CD4-positive, alpha-beta T cell treated with Interleukin-12 subunit alpha and Interleukin-12 subunit beta, for 1 hour (primary cell): ENCODE data around the gene PRICKLE1.
A peak's percentile ranks its signal among the peaks of the same experiment; 100 is the strongest.

Experiments
- DNase-seq: peaks from one replicate; pipeline ENCODE4 v3.0.0-alpha.2; 2020

PRICKLE1 gene

DNA sequence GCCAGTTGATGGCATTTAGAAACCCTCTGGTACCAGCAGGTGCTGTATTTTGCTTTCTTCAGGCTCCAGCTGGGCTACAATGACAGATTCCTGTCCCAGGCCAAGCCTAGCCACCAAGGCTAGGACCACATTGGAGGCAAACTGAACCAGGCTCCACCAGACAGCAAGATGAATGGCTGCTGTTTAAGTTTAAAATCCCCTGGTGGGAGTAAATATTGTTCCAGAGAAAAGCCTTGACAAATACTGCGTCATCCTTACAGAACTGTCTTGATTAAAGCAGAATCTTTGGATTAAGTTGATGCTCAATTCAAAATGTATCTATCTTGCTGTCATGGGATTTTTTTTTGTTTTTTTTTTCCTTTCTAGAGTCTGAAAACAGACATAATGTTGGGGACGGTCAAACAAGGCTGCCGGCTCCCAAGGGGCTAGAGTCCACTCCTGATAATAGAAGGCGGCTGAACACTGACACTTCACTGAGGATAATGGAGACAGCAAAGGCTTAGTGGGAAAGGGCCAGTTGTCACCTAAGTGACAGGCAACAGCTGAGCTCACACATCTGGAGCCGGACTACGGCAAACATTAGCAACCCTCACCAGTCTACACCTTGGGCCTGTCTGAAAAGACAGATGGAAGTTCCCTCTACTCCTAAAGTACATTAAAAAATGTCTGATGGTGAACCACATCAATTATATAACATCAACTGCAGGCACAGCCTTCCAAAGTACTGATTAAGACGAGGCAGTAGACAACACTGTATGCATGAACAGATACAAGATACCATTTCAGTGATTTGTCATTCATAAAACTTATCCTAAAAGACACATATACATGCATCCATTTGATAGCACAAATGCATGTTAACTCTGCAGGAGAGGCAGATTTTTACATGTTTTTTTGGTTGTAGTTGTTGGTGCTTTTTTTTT, 1.7 kb downstream of the PRICKLE1 start:
- DNase-seq = no peak

DNA sequence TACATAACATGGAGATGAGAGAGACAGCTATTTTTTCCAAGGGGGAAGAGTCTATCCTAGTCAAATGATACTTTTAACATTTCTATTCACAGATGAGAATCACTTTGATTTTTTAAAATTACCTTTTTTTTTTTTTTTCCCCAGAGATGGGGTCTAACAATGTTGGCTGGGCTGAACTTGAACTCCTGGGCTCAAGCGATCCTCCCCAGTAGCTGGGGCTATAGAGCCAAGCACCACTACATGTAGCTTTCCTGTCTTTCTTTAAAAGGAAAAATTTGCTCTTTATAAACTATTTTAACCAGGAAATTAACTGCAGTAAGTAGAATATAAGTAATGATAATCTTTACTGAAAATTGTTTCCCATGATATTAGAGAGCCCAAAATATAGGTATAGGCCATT, 3.3 kb downstream of the PRICKLE1 start:
- DNase-seq = no peak

DNA sequence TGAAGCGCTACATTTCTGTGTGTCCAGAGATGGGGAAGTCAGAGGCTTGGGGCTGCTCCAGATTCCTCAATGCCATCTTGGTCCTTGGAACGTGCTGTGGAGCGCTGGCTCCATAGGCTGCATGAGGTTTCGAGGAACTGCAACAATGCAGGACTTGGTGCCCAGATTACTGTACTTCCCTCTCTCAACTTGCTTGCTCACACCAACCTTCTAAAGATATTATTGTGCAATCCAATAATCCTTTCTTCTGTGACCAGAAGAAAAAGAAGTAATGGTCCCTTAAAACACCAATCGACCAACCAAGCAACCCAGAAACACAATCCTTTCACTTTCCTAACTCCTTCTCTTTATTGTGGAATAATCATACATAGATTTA, 3.7 kb downstream of the PRICKLE1 start:
- no peak for DNase-seq

DNA sequence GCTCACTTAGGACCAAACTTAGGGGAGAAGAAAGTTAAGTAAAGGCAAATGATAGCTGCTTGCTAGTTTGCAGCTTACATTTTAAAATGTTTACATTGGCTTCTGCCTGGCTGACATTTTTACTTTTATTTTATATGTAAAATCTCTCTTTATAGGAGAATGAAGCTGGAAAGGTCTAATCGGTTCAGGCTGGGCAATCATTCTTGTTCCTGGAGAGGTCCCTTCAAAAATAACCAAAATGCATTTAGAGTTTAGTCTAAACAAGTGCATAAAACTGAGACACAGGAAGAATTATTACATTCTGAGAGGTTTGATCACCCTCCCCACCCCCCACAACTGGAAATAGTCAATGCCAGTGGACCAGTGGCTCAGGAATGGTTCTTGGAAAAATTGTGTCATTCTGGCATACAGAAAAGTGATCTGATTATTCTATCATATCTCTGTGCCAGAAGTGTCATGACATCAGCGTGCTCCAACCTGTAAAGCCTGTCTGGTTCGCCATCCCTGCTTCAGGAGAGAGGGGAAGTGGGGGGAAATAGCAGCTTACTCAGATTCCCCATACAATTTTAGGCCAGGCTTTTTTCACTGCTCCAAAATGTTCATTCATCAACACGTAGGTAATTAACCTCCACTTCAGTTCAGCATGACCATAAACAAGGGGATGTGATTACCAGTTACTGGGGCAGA, 4.2 kb downstream of the PRICKLE1 start:
- no peak for DNase-seq

DNA sequence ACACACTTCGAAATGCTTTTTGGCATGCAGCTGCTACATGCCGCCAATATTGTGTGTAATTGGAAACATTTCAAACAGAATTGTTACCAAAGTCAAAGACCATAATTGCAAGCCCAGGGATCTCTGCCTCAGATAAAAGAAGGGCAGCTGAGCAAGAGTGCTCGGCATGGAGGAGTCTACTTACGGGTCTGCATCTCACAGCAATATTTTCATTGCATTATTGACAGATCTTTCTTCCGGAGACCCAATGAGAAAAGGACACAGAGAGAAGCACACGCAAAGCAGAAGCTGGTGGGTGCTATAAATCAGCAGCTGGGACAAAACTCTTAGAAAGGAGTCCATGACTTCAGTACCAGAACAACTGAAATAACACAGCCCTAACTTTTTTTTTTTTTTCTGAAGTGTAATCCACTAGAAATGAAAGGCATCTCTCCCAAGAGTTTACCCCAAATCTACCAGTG, 4.9 kb downstream of the PRICKLE1 start:
- DNase-seq = no peak

DNA sequence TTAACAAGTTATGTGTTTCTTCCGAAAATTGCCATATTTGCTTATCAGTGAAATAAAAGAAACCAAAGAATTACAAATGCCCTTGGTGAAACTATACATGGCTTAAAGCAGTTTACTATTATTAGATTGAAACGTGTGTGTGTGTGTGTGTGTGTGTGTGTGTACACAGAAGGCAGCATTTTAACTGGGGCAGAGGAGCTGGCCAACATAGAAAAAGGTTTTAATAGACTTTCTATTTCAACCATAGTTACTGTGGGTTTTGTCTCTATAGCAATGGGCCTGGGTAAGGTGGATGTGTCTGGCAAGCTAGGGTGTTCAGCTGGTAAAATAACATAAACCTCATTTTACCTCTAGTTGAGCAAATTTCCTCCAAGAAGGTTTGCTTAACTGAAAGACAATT, 6.5 kb downstream of the PRICKLE1 start:
- DNase-seq = no peak

DNA sequence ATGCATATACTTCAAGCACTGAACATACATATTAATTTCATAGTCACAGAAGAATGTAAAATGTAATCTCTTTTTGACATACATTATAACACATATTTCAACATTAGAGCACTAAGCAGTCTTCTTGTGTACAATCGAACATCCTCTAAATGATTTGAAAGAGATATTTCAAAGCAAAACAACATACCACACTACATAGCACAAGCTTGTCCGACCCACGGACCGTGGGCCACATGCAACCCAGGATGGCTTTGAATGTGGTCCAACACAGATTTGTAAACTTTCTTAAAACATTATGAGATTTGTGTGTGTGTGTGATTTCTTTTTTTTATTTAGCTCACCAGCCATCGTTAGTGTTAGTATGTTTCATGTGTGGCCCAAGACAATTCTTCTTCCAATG, 7.0 kb downstream of the PRICKLE1 start:
- DNase-seq = no peak

DNA sequence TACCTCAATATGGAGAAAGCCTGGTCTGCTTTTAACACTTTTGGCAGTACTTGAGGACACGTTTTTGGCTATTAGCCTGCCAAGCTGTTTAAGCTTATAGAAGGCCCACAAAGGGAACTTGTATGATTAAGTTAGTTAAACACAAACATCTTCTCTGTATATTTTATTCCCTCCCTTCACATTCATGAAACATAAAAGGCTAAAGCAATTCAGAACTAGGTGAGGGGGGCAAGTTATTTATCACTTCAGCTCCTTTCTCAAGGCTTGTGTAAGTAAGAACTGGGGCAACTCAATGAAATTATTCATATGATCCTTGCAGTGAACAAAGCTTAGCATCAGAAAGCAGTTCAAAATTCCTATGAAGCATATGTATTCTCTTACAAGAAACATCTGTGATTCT, 7.5 kb downstream of the PRICKLE1 start:
- no peak for DNase-seq

DNA sequence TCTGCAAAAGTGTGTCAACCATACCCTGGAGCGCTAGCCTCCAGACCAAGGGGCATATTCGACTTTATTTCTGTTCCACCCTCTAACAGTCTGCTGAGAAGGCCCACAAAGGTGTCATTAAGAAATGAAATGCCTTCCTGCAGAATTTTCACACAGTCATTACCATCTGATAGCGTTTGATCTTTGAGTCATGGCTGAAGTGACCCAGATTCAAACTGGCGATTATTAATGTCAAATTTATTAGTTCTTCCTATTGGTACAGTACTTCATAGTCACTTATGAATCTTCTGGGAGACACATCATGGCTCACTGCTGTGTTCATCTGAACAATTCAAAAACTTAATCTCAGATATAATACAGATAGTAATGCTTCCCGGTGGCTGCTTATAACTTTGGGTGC, 13.2 kb downstream of the PRICKLE1 start:
- DNase-seq = no peak

DNA sequence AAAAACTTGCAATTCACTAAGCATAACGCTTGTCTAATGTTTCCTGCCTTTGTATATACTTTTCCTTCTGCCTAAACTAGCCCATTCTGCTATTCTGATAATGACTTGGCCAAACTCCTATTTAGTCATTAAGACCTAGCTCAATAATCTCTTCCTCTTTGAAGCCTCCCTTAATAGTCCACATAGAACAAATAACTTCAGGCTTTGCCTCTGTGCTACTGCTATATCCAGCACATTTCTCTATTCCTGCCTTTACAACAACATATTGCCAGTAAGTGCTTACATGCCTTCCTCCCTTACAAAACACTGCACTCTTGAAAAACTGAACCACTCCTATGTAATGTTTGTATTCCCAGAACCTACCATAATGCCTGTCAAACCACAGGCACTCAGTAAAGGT, 13.8 kb downstream of the PRICKLE1 start:
- no peak for DNase-seq

DNA sequence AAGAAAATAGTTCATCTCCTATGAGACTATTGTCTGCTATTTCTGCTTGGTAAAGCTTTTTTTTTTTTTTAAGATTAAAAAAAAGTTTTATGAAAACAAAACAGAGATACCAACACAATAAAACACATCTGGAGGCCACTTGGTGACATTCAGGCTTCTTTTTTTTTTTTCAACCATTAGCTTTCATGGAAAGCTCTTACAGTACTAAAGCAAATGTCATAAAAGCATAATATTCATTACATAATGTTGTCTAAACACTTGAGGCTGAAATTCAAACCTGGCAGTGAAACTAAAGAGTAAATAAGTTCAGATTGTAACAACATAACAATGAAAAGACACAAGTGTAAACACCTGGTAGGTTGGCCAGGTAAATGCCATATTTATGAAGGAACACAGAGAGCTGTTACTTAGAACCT, 14.7 kb downstream of the PRICKLE1 start:
- no peak for DNase-seq

DNA sequence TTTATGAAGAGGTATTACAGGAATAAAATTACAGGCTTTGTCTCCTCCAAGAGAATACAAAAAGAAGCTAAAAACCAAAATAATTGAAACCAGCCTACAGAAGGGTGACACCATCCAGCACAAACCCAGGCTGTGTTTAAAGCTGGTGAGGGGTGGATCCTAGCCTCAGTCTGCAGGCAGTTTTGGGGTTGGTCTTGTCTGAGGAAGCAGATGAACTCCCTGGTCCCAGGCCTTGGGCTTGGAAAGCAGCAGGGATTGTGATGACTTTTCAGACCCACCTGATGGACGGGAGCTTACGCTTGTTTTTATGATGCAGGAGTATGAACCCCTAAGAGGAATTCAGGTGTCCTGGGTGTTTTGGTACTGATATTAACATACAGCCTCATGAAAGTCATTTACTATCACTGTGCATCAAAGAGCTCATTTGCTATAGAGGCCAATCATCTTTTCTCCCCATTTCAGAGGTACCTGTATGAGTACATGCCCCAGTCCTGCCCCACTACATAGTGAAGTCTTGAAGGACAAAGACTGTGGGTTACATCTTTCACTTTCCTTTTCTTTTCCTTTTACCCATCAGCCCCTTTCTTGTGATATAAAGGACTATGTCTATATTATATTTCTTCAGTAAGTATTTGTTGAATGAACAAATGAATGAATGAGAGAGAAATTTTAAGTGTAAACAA, 18.1 kb downstream of the PRICKLE1 start:
- DNase-seq = no peak

DNA sequence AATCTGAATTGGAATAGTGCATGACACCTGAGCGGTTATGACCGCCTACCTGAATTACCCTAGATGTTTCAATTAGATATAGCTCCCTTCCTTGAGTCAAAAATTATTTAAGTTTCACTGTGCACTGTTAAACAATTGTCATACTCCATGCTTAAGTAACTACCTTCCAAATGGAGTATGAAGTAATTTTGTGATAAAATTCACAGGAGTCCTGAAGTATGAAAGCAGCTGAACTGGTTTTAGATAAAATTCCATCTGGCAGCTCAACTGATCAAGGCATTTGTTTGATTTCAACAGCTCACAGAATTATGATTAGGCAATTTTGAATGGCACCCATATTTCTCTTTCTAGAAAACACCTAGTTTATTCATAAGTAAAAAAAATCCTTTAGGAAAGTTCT, 19.5 kb downstream of the PRICKLE1 start:
- DNase-seq = no peak

DNA sequence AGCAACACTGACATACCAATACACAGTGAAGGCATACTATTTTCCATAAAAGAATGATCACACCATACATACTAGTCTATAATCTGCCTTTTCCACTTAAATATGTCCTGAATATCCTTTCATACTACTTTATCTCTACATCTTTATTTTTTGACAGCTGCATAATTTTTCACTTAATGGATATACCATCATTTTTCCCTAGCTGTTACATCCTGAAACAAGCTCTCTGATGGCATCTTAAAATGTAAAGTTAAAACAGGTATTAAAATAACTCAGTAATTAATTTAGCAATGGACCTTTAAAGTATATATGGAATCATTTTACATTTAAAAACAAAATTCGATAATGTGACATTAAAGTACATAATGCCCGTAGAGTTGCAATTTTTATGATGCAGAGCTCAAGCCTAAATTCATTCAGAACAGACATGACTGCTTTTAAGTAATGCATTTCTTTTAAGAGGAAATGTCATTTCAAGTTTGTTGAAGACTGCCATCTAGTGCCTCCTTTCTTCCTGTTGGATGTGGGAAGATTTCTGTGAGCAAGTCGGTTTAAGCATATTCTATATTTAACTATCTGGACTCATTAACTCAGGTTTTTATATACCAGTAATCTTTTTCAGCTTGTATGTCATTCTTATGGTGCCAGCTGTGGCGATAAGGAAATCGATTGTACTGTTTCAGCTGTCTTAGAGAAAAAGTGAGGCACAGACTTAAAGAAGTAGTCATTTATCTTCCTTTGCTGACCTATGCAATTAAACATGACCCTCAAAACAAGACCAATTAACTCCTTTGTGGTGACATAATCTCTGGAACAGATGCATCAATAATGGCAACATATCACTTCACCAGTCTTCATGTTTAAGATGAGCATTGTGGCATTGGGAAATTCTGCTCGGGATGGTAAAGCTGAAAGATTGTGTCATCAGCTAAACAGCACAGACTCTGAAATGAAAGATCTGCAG, 20.3 kb downstream of the PRICKLE1 start:
- DNase-seq = peak; percentile 5

DNA sequence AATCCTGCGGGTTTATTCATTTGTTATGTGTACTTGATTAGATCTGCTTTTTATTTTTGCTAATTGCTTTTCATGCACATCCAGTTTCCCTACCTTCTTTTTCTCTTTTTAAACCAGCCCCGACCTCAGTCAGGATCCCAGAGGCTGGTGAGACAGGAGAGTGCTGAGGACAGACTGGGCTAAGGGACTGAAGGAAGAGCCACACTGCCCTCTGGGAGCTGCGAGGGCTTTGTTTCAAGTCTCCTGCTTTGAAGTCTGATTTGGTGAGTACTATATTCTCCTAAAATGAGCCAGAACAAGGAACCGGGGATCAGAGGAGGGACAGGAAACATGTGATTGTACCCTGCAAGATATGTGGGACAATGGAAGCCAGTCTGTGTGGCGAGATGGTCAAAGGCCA, 23.9 kb downstream of the PRICKLE1 start:
- no peak for DNase-seq

DNA sequence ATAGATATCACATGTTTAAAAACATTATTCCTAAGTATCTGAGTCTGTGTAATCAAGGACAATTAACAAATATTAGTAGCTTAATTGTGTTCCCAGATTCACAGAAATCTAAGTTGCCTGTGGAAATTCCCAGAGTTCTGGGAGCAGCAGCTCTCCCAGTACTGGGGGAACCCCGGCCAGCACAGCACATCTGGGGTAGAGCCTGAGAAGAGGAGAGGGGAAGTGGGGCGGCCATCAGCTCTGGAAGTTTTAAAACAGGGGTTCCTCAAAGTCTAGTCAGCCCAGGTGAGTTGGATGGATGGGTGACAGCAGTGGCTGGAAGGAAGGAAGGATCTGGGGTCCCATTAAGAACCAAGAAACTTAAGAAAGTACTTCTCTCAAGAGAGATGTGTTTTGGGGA, 24.6 kb downstream of the PRICKLE1 start:
- DNase-seq = no peak

DNA sequence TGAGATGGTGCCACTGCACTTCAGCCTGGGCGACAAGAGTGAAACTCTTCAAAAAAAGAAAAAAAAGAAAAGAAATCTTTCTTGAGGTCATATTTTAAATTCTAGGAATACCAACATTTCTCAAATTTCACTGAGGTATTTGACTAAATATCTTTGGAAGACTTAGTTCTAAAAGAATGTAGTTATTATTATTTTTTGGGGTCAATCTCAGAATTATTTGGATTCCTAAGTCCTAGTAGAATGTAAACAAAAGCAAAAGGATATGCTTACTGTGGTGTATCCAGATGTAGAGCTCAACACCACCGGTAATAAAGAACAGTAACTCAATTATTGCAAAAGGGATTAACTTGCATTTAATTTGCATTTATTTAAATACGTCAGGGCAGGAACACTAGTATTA, 25.0 kb downstream of the PRICKLE1 start:
- DNase-seq = no peak

DNA sequence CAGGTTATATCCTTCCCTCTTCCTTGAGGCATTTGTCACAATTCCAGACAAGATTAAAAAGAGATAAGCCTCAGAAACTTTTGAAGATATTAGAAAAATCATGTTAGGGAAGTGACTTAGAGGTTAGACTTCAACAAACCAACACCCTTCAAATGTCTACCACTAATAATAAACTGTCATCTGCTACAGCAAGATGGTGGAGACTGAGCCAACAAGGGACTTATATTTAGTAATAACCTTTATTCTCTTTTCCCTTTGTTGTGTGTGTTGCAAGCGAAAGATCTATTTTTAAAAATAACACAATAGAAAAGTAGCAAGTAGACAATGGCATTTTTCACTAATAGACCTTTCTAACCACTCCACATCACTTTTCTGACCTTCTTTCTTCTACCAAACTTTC, 28.6 kb downstream of the PRICKLE1 start:
- no peak for DNase-seq

DNA sequence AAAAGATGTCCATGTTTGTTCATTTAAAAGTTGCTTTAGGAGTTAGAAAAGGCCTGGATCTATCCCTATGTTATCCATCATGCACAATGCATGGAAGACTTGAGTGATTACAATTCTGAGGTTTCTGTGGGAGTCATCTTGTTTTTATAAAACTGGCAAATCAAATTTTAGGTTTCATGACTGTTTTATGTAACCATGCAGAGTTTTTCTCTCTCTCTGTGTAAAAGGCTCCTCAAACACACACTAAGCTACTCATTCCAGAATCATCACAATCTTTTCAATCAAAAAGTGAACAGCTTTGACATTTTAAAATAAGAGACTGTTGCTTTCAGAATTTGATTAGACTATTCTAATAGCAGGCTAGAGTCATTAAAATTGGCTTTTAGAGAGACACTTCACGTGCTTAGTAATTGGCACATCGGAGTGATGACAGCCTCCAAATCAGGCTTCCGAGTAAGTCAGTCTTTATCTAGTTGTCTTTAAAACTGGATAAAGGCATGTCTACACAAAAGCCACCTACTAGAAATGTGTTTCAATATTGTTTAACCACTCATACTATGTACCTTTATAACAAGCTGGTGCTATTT, 31.9 kb downstream of the PRICKLE1 start:
- DNase-seq = no peak

DNA sequence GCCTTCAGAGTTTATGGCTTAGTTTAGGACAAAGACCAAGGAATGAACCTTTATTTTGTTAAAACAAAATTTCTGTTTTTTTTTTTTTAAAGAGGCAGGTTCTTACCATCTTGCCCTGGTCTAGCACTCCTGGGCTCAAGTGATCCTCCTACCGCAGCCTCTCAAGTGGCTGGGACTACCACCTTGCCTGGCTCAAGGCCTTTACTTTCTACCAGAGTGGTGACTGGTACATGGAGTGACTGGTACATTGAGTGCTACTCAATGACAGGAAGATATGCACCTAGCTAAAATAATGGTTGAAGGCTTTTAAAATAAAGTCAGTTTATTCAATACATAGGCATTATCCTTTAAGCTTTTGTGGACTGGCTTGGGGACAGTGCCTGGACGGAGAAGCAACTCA, 32.6 kb downstream of the PRICKLE1 start:
- no peak for DNase-seq

DNA sequence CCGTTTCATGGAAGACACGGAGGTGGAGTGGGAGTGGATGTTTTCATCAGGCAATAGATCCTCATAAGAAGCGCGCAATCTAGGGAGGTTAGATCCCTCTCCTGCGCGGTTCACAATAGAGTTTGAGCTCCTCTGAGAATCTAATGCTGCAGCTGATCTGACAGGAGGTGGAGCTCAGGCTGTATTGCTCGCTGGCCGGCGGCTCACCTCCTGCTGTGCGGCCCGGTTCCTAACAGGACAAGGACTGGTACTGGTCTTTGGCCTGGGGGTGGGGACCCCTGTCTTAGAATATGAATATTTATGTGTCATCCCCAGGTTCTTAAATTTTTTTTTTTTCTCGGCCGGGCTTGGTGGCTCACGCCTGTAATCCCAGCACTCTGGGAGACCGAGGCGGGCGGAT, 36.7 kb downstream of the PRICKLE1 start:
- no peak for DNase-seq

DNA sequence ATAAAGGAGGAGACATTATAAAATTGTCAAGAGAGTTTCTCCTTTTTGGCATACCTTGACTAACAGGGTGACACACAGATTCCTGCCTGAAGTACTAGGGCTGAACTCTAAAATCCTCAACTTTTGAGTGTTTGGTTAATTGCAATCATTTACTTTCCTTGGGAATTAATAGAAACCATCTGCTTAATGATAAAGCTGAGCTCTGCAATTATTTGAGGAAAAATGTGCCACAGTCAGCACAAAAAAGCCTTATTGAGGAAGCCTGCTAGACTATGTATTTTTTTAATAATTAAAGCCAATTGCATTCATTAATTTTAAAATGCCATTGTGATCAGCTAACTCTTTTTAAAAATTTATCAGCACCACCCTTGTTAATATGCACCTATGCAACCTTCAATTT, 38.7 kb downstream of the PRICKLE1 start:
- no peak for DNase-seq
